GM21737 (cell line): ENCODE measurements around the gene OR1L8.

Experiments used
- ATAC-seq: cut with Tn5 transposase; IDR thresholded peaks from one replicate; pipeline ENCODE4 v1.9.1; 2021; ENCODE audit warnings: mild to moderate bottlenecking, moderate library complexity; ENCODE audit not compliant: unreplicated experiment

The OR1L8 gene

GRCh38 chr9:122518841-122519240 lies 64.3 kb downstream of the OR1L8 start, which contains the start of gene OR1J4:
TSS of gene OR1J4 (plus strand) at chr9:122519141. CDS start at chr9:122519141, 0 bp downstream.
- ATAC-seq = no peak

GRCh38 chr9:122518226-122518625 lies 65.0 kb downstream of the OR1L8 start:
- ATAC-seq = no peak
